K562 (cell line): Measurements from ENCODE around the gene ARHGAP10. TPM values are rescaled to one million over a fixed set of nuclear protein-coding genes. Genes with fewer than 3 reads are reported as not detected.

Experiments
- ATAC-seq: fragments of 200-7000 bp; cut with Tn5 transposase; 3 replicates; pipeline ENCODE4 v1.9.1; 2020; ENCODE audit warnings: moderate library complexity
- BruUV-seq: library from RNA; stranded (reverse); fragments of 400-500 nt; replicated peaks from 2 replicates; lab custom pipeline; 2021; lab: Mats Ljungman, UMichigan
- CTCF ChIA-PET: fragments of 300-600 bp; formaldehyde crosslinking; extraction: SDS; loops from one replicate; lab custom pipeline; 2021; ENCODE audit warnings: low intra/inter-chr PET ratio; lab: Yijun Ruan, JAX
- POLR2A ChIA-PET: fragments of 300-600, 350-650 bp; sonication (Branson Sonifier 250); formaldehyde crosslinking; extraction: SDS; loops from one replicate; lab custom pipeline; 2021; ENCODE audit warnings: antibody characterized with exemption, inconsistent platforms; lab: Yijun Ruan, JAX
- DNase-seq, 4 experiments: peaks; one replicate each; pipeline versions ENCODE4 v3.0.0 to v3.0.0-alpha.2; 2011 to 2018; ENCODE audit warnings: low spot score in 3 of 4, mixed read lengths in 3 of 4; ENCODE audit errors: extremely low read depth in 1 of 4
- FAIRE-seq: peaks from 2 replicates; lab custom pipeline; 2011; peaks lifted over from hg19 to GRCh38; lab: Jason Lieb, UNC
- H2AFZ ChIP-seq: 2 replicates; pipeline ENCODE4 v1.6.0; 2011; ENCODE audit warnings: low read depth, low read length, control low read depth, inconsistent platforms
- H3K27ac ChIP-seq: fragments of 200-600 bp; 3 replicates; pipeline ENCODE4 v1.8.0; 2011; ENCODE audit warnings: low read depth, mild to moderate bottlenecking, control low read depth, inconsistent platforms, low read length, moderate library complexity, mixed read lengths; ENCODE audit errors: extremely low read depth
- H3K27me3 ChIP-seq, 2 experiments: fragments of 300-600 bp in 1 of 2; 2 replicates in 1 of 2; 3 replicates in 1 of 2; pipeline versions ENCODE4 v1.6.0 to v1.8.0; 2011; ENCODE audit warnings: inconsistent platforms in 2 of 2, low read length in 2 of 2, mild to moderate bottlenecking in 1 of 2, mixed read lengths in 1 of 2, moderate library complexity in 1 of 2; ENCODE audit not compliant: control insufficient read depth in 2 of 2, insufficient read depth in 2 of 2
- H3K36me3 ChIP-seq: fragments of 300-600 bp; 3 replicates; pipeline ENCODE4 v1.8.0; 2011; ENCODE audit warnings: mild to moderate bottlenecking, low read length, inconsistent platforms; ENCODE audit not compliant: control insufficient read depth, insufficient read depth
- H3K4me1 ChIP-seq, 2 experiments: fragments of 200-600 bp in 1 of 2; replicated peaks in 1 of 2; 2 replicates in 1 of 2; 3 replicates in 1 of 2; pipeline versions ENCODE4 v1.5.1 to v1.8.0; 2011; ENCODE audit warnings: inconsistent platforms in 2 of 2, low read length in 2 of 2, mild to moderate bottlenecking in 1 of 2, mixed read lengths in 1 of 2, moderate library complexity in 1 of 2; ENCODE audit not compliant: control insufficient read depth in 2 of 2, insufficient read depth in 2 of 2
- H3K4me2 ChIP-seq: 2 replicates; pipeline ENCODE4 v1.6.1; 2011; ENCODE audit warnings: low read length, control low read depth, inconsistent platforms, mixed read lengths; ENCODE audit not compliant: insufficient read depth
- H3K4me3 ChIP-seq: fragments of 200-600 bp; sonication (generic), shearing (Covaris generic); 2 replicates; pipeline ENCODE4 v1.5.1; 2016; ENCODE audit warnings: control low read depth, inconsistent platforms
- H3K79me2 ChIP-seq: fragments of 200-600 bp; 3 replicates; pipeline ENCODE4 v1.8.0; 2011; ENCODE audit warnings: low read length, inconsistent platforms; ENCODE audit not compliant: control insufficient read depth, insufficient read depth
- H3K9ac ChIP-seq, 2 experiments: 2 replicates each; pipeline versions ENCODE4 v1.6.0 to v1.6.1; 2011; ENCODE audit warnings: low read depth in 2 of 2, low read length in 2 of 2, control low read depth in 1 of 2, inconsistent platforms in 1 of 2, mild to moderate bottlenecking in 1 of 2, mixed read lengths in 1 of 2; ENCODE audit not compliant: insufficient read depth in 1 of 2
- H3K9me1 ChIP-seq: one replicate; pipeline ENCODE4 v1.6.0; 2011; ENCODE audit warnings: inconsistent platforms, mild to moderate bottlenecking, low read length, moderate library complexity; ENCODE audit not compliant: control insufficient read depth, insufficient read depth
- H3K9me3 ChIP-seq: replicated peaks from 2 replicates; pipeline ENCODE4 v1.5.1; 2011; ENCODE audit warnings: low read depth, low read length, inconsistent platforms; ENCODE audit not compliant: control insufficient read depth, insufficient read depth
- H4K20me1 ChIP-seq: replicated peaks from 2 replicates; pipeline ENCODE4 v1.6.1; 2011; ENCODE audit warnings: low read length, inconsistent platforms, mixed read lengths; ENCODE audit not compliant: control insufficient read depth, insufficient read depth
- ATF3 ChIP-seq, 2 experiments: fragments of 450-650 bp in 1 of 2; sonication (generic) in 1 of 2; formaldehyde crosslinking in 1 of 2; IDR thresholded peaks in 1 of 2; conservative IDR thresholded peaks in 1 of 2; 2 replicates each; pipeline versions ENCODE4 v1.6.1 to v1.8.1; 2016 to 2023; ENCODE audit warnings: mild to moderate bottlenecking in 2 of 2, moderate library complexity in 2 of 2, inconsistent platforms in 1 of 2, missing genetic modification reagents in 1 of 2
- BRD9 ChIP-seq: fragments of 450-650 bp; IDR thresholded peaks from 2 replicates; pipeline ENCODE4 v1.6.1; 2018; ENCODE audit warnings: low read depth; ENCODE audit not compliant: partially characterized antibody
- ELF1 ChIP-seq: fragments of 200-800 bp; sonication (Bioruptor generic); IDR thresholded peaks from 2 replicates; pipeline ENCODE4 v1.6.1; 2016; ENCODE audit warnings: missing genetic modification characterization, missing compliant biosample characterization
- GMEB1 ChIP-seq: fragments of 250-450 bp; sonication (Bioruptor Pico); IDR thresholded peaks from 2 replicates; pipeline ENCODE4 v1.4.0; 2020; ENCODE audit warnings: mild to moderate bottlenecking
- KLF16 ChIP-seq: IDR thresholded peaks from 2 replicates; pipeline ENCODE4 v1.6.1; 2016; ENCODE audit warnings: antibody characterized with exemption
- PURB ChIP-seq: sonication (generic); formaldehyde crosslinking; IDR thresholded peaks from 2 replicates; pipeline ENCODE4 v1.9.0; 2021; ENCODE audit warnings: low read depth, mild to moderate bottlenecking, missing genetic modification reagents
- RAD21 ChIP-seq, 2 experiments: fragments of 250-450 bp in 1 of 2; fragments of 450-650 bp in 1 of 2; sonication (Bioruptor Pico) in 1 of 2; formaldehyde crosslinking in 1 of 2; IDR thresholded peaks in 1 of 2; conservative IDR thresholded peaks in 1 of 2; 2 replicates each; pipeline versions ENCODE4 v1.4.0 to v1.8.0; 2020 to 2022; ENCODE audit warnings: mild to moderate bottlenecking in 2 of 2, moderate library complexity in 1 of 2
- SRSF9 ChIP-seq: fragments of 200-400 bp; formaldehyde crosslinking; IDR thresholded peaks from 2 replicates; pipeline ENCODE4 v1.6.1; 2017; ENCODE audit warnings: low read depth, low read length, borderline replicate concordance
- ZKSCAN8 ChIP-seq: fragments of 200-800 bp; sonication (Bioruptor generic); IDR thresholded peaks from 2 replicates; pipeline ENCODE4 v1.6.1; 2016; ENCODE audit warnings: missing genetic modification characterization, missing compliant biosample characterization
- ZNF384 ChIP-seq: IDR thresholded peaks from 2 replicates; pipeline ENCODE4 v1.6.1; 2012; ENCODE audit warnings: low read depth, low read length, improper control_type of control experiment
- ZNF518B ChIP-seq: fragments of 250-450 bp; sonication (Bioruptor Pico); IDR thresholded peaks from 2 replicates; pipeline ENCODE4 v1.5.0; 2021; ENCODE audit warnings: mild to moderate bottlenecking, moderate library complexity
- WGBS: fragments of 100-300 bp; shearing (Covaris generic); methylation state at CpG from one replicate; pipeline ENCODE4 v1.1.6; 2016; ENCODE audit warnings: low coverage, mixed read lengths; ENCODE audit not compliant: insufficient coverage; ENCODE audit errors: missing lambda C conversion rate; 5-methylcytosine and 5-hydroxymethylcytosine counted together
- in situ Hi-C: fragments of 300-500 bp; cut with MboI; formaldehyde crosslinking; loops from 4 replicates; pipeline ENCODE4 v1.15.0; 2018; ENCODE audit warnings: inconsistent platforms, mixed read lengths
- intact Hi-C: fragments of 100-400 bp; cut with micrococcal nuclease; formaldehyde crosslinking; loops from 2 replicates; pipeline ENCODE4 v1.14.2; 2022
- polyA plus RNA-seq, 8 experiments: library from polyadenylated mRNA; depleted of rRNA in 4 of 8; stranded (reverse) in 5 of 8; unstranded in 3 of 8; fragments of >200 nt; fragmentation: Nextera tagmentation in 2 of 8; fragmentation: Illumina TruSeq in 1 of 8; extraction: Ambion mirVana in 2 of 8; extraction: Trizol in 1 of 8; gene quantifications; 2 replicates each; pipeline versions ENCODE4 v1.2.1 to v1.2.3, GENCODE V29; 2011 to 2014; ENCODE audit warnings: inconsistent platforms in 1 of 8, missing spikeins in 1 of 8
- total RNA-seq, 7 experiments: library from RNA; depleted of rRNA in 6 of 7; stranded (reverse); fragments of >200 nt in 6 of 7; fragmentation: Illumina TruSeq in 2 of 7; extraction: Trizol in 2 of 7; gene quantifications; 2 replicates each; pipeline versions ENCODE4 v1.2.1 to v1.2.3, GENCODE V29; 2011 to 2021; ENCODE audit warnings: low replicate concordance in 1 of 7

Gene ARHGAP10
- total and polyA plus RNA-seq, 9 of the 15 experiments (the other 6 are each of a cell fraction or from before 2014, with no cell fraction given): 0.03 to 0.22 (median 0.06) TPM; not detected in 3

- BruUV-seq: no TSS peak
- POLR2A ChIA-PET: no interaction called here
- ATAC-seq: no peak
- no peak for TF ChIP-seq ZNF518B (CRISPR knock-in tag)
- TF ChIP-seq SRSF9: no peak
- TF ChIP-seq ZNF384: no peak
- TF ChIP-seq BRD9: no peak
- no peak for TF ChIP-seq RAD21 (CRISPR knock-in tag; conservative IDR thresholded peaks at IDR 0.05 in 1 of 2, IDR thresholded peaks at IDR 0.05 in 1 of 2)
- TF ChIP-seq PURB (CRISPR knock-in tag): no peak
- TF ChIP-seq ELF1 (tag): no peak
- no peak for TF ChIP-seq GMEB1 (CRISPR knock-in tag)
- TF ChIP-seq ATF3 (IDR thresholded peaks at IDR 0.05): no peak
- no peak for TF ChIP-seq ATF3 (CRISPR knock-in tag; conservative IDR thresholded peaks at IDR 0.05)
- no peak for TF ChIP-seq ZKSCAN8 (CRISPR knock-in tag)
- no peak for TF ChIP-seq KLF16
- 0% methylated on average over 6 of the region's 6 CpGs for WGBS
- Histone ChIP-seq H4K20me1 (no peaks in the 10 kb centered on the region; the same call in 1 of the 2 replicates), H3K9me3 (no peaks in the 10 kb centered on the region), H3K9me1 (no peaks in the 10 kb centered on the region), H3K4me2 (no peak overlapping the region), H3K4me1 (peaks cover 0 to 15% of the 10 kb centered on the region in 2 experiments; a peak in 2 of 5 replicates), H3K9ac (no peak overlapping the region), H3K27ac (no peak overlapping the region), H3K4me3 (no peak overlapping the region), H3K27me3 (peaks cover 27 to 34% of the 10 kb centered on the region in 2 experiments), H2AFZ (no peak overlapping the region), H3K79me2 (no peaks in the 10 kb centered on the region), H3K36me3 (no peaks in the 10 kb centered on the region)
- CTCF ChIA-PET: no interaction called here
- in situ Hi-C loops (no loop called here), intact Hi-C loops (no loop called here)
- DNase-seq: no peak
- no peak for FAIRE-seq
Observed at GRCh38 chr4:147735413-147736301, 3.8 kb downstream of the ARHGAP10 start.
